Body of pancreas (tissue), 4 donors: ENCODE results near the gene GSG1L. TPM values are rescaled to one million over a fixed set of nuclear protein-coding genes. Genes with fewer than 3 reads are reported as not detected.

Experiments
- ATAC-seq: fragments of 150-250 bp; one replicate; pipeline ENCODE4 v1.9.1; 2016
- DNase-seq, 4 donors: peaks; one replicate each; pipeline ENCODE4 v3.0.0-alpha.2; 2019
- H3K27ac ChIP-seq, 4 donors: fragments of 200-600 bp; sonication (generic); 1 replicate in 3 of 4; 2 replicates in 1 of 4; pipeline versions ENCODE4 v1.5.1 to v1.6.1; 2016 to 2019; ENCODE audit warnings: mild to moderate bottlenecking in 1 of 4, mixed read lengths in 1 of 4, moderate library complexity in 1 of 4
- H3K27me3 ChIP-seq, 2 donors: fragments of 200-600 bp; sonication (generic); one replicate each; pipeline ENCODE4 v1.6.0; 2016; ENCODE audit warnings: mild to moderate bottlenecking in 1 of 2
- H3K36me3 ChIP-seq, 2 donors: fragments of 200-600 bp; sonication (generic); replicated peaks in 1 of 2; 2 replicates each; pipeline ENCODE4 v1.5.1; 2016; ENCODE audit warnings: low read depth in 2 of 2; ENCODE audit not compliant: insufficient read depth in 1 of 2
- H3K4me1 ChIP-seq: fragments of 200-600 bp; sonication (generic); one replicate; pipeline ENCODE4 v1.6.0; 2016
- H3K4me3 ChIP-seq, 2 donors: fragments of 200-600 bp; sonication (generic); 1 replicate in 1 of 2; 2 replicates in 1 of 2; pipeline ENCODE4 v1.5.1; 2016 to 2019
- H3K9me3 ChIP-seq, 3 donors: fragments of 200-600 bp; sonication (generic); 1 replicate in 2 of 3; 2 replicates in 1 of 3; pipeline ENCODE4 v1.5.1; 2016
- POLR2A ChIP-seq, 3 donors: fragments of 450-650 bp; IDR thresholded peaks; one replicate each; pipeline ENCODE4 v1.6.1; 2016; ENCODE audit warnings: antibody characterized with exemption in 3 of 3, mild to moderate bottlenecking in 2 of 3
- WGBS, 2 donors: methylation state at CpG; one replicate each; pipeline ENCODE4 v1.1.5; 2017; 5-methylcytosine and 5-hydroxymethylcytosine counted together
- intact Hi-C: fragments of 100-400 bp; cut with DNase I; formaldehyde crosslinking; loops from one replicate; pipeline ENCODE4 v1.15.1; 2023
- total RNA-seq, 2 donors: library from RNA; depleted of rRNA; stranded (reverse); fragments of >200 nt; gene quantifications; one replicate each; pipeline ENCODE4 v1.1.0, GENCODE V29; 2016
- TF ChIP-seq, protein P1 (sequence below), 7 experiments: fragments of 450-650 bp in 4 of 7; fragments of 200-600 bp in 3 of 7; sonication (generic) in 3 of 7; IDR thresholded peaks; one replicate each; pipeline ENCODE4 v1.5.1; 2016 to 2019; ENCODE audit warnings: antibody characterized with exemption in 7 of 7

GSG1L gene
- total RNA-seq, 2 donors from 2014 or later = not detected

- WGBS, 2 donors = 59 to 69% methylated on average over 12 of the region's 12 CpGs
- H3K27ac ChIP-seq = no peak overlapping the region
These were observed 314.5 kb downstream of the GSG1L start for GRCh38 chr16:27748868-27749546.

DNA sequence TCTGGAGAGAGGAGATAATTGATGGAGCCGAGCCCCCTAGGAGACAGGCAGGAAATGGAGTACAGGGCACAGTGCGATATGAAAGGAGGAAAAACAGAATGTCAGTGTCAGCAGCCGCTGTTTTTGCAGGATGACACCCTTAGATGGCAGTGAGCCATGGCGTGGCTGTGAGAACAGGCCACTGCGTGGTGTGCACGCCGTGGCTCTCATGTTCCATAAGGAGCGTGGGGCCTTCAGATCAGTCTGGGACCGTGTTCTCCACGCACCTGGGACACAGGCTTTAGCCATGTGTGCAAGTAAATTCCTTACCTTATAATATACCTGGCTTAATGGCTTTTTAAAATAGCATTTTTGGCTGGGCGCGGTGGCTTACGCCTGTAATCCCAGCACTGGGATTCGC is 315.6 kb downstream of the GSG1L start:
- DNase-seq = no peak
- no peak for ATAC-seq

More at GRCh38 chr16:27748868-27749546, 314.5 kb downstream of the GSG1L start:
- no peak for ATAC-seq
- TF ChIP-seq, protein P1, sequence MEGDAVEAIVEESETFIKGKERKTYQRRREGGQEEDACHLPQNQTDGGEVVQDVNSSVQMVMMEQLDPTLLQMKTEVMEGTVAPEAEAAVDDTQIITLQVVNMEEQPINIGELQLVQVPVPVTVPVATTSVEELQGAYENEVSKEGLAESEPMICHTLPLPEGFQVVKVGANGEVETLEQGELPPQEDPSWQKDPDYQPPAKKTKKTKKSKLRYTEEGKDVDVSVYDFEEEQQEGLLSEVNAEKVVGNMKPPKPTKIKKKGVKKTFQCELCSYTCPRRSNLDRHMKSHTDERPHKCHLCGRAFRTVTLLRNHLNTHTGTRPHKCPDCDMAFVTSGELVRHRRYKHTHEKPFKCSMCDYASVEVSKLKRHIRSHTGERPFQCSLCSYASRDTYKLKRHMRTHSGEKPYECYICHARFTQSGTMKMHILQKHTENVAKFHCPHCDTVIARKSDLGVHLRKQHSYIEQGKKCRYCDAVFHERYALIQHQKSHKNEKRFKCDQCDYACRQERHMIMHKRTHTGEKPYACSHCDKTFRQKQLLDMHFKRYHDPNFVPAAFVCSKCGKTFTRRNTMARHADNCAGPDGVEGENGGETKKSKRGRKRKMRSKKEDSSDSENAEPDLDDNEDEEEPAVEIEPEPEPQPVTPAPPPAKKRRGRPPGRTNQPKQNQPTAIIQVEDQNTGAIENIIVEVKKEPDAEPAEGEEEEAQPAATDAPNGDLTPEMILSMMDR (IDR thresholded peaks at IDR 0.05) = peak in 1 of 7 experiments; percentile 28
- no peak for TF ChIP-seq POLR2A (IDR thresholded peaks at IDR 0.05)
- no peaks in the 10 kb centered on the region for H3K9me3 ChIP-seq
- no peaks in the 10 kb centered on the region for H3K36me3 ChIP-seq
- H3K4me1 ChIP-seq = no peaks in the 10 kb centered on the region
- H3K4me3 ChIP-seq = no peak overlapping the region
- no peaks in the 10 kb centered on the region for H3K27me3 ChIP-seq
- DNase-seq = peak in 1 of 4 donors; percentile 33
- intact Hi-C loops = no loop called here

GRCh38 chr16:27746076-27746855 is 317.2 kb downstream of the GSG1L start:
- H3K4me1 ChIP-seq = no peaks in the 10 kb centered on the region
- no peaks in the 10 kb centered on the region for H3K27me3 ChIP-seq
- DNase-seq = no peak
- H3K27ac ChIP-seq = no peak overlapping the region
- ATAC-seq = no peak
- intact Hi-C loops = no loop called here
- TF ChIP-seq POLR2A (IDR thresholded peaks at IDR 0.05) = no peak
- TF ChIP-seq, protein P1 (IDR thresholded peaks at IDR 0.05) = no peak
- 91 to 94% methylated on average over 16 to 18 of the region's 18 CpGs for WGBS, 2 donors
- no peak overlapping the region for H3K4me3 ChIP-seq
- no peaks in the 10 kb centered on the region for H3K36me3 ChIP-seq
- no peaks in the 10 kb centered on the region for H3K9me3 ChIP-seq

More for the DNA sequence above, 315.6 kb downstream of the GSG1L start:
- H3K36me3 ChIP-seq = no peaks in the 10 kb centered on the region
- H3K27ac ChIP-seq = no peak overlapping the region
- H3K27me3 ChIP-seq = no peaks in the 10 kb centered on the region
- TF ChIP-seq, protein P1 (IDR thresholded peaks at IDR 0.05) = no peak
- 92 to 93% methylated on average over 14 of the region's 14 CpGs for WGBS, 2 donors
- no peak overlapping the region for H3K4me3 ChIP-seq
- intact Hi-C loops = no loop called here
- no peaks in the 10 kb centered on the region for H3K9me3 ChIP-seq
- H3K4me1 ChIP-seq = no peaks in the 10 kb centered on the region

DNA sequence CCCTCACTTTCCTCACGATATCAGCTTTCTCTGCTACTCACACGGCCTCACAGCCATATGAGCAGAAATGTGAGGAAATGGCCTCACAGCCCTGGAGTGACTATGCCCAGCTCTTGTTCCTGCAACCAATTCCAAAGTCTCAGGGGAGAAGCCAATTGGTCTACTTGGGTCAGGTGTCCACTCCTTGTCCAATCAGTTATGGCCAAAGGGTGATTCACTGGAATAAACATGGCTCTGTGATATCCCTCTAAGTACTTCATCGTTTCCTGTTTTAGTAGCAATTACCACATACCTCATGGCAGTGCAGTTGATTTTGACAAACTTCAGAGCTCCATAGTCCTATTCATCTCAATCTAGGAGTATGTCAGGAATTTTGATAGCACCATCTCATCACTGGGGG is 318.2 kb downstream of the GSG1L start:
- TF ChIP-seq, protein P1 (IDR thresholded peaks at IDR 0.05) = no peak
- no peak for TF ChIP-seq POLR2A (IDR thresholded peaks at IDR 0.05)
- H3K27me3 ChIP-seq = no peaks in the 10 kb centered on the region
- no peaks in the 10 kb centered on the region for H3K9me3 ChIP-seq
- no peak for DNase-seq
- peaks cover 0 to 3% of the 10 kb centered on the region in 2 donors for H3K36me3 ChIP-seq
- WGBS, 2 donors = 95 to 100% methylated on average over 3 of the region's 3 CpGs
- H3K27ac ChIP-seq = no peak overlapping the region
- intact Hi-C loops = no loop called here
- no peak for ATAC-seq
- H3K4me3 ChIP-seq = no peak overlapping the region
- no peaks in the 10 kb centered on the region for H3K4me1 ChIP-seq
